GM12875 (cell line): ENCODE measurements around the gene ME1.
"Not testable (repeated sequence)": the region's sequence is repeated elsewhere in the genome, so short reads cannot be mapped to it uniquely, and the experiment has no call there.

Experiments used
- H3K4me3 ChIP-seq: one replicate; pipeline ENCODE4 v1.5.1; 2011; ENCODE audit warnings: low read depth, low read length, control low read depth
- TF ChIP-seq, protein P1 (sequence below): IDR thresholded peaks from 2 replicates; pipeline ENCODE4 v1.5.1; 2011; ENCODE audit warnings: low read depth, mild to moderate bottlenecking, control low read depth, inconsistent platforms, low read length, moderate library complexity, borderline replicate concordance; ENCODE audit not compliant: insufficient read depth

Gene ME1

DNA sequence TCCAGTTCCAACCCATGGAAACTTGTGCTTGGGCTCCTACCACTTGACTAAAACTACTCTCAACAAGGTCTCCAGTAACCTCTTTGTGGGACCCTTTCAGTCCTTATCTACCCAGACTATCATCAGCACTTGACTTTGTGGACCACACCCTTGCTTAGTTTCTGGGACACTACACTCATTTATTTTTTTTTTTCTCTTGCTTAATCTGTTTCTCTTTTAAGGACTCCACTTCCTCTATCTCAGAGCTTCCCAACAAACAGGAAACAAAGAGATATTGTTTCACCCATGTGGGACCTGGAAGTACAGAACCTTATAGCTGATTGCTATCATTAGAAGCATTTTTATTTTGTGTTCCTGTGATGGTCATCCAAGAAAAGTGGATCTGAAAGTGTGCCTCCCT is 28.8 kb upstream of the ME1 start:
- H3K4me3 ChIP-seq = no peak overlapping the region
- TF ChIP-seq, protein P1, sequence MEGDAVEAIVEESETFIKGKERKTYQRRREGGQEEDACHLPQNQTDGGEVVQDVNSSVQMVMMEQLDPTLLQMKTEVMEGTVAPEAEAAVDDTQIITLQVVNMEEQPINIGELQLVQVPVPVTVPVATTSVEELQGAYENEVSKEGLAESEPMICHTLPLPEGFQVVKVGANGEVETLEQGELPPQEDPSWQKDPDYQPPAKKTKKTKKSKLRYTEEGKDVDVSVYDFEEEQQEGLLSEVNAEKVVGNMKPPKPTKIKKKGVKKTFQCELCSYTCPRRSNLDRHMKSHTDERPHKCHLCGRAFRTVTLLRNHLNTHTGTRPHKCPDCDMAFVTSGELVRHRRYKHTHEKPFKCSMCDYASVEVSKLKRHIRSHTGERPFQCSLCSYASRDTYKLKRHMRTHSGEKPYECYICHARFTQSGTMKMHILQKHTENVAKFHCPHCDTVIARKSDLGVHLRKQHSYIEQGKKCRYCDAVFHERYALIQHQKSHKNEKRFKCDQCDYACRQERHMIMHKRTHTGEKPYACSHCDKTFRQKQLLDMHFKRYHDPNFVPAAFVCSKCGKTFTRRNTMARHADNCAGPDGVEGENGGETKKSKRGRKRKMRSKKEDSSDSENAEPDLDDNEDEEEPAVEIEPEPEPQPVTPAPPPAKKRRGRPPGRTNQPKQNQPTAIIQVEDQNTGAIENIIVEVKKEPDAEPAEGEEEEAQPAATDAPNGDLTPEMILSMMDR = no peak

DNA sequence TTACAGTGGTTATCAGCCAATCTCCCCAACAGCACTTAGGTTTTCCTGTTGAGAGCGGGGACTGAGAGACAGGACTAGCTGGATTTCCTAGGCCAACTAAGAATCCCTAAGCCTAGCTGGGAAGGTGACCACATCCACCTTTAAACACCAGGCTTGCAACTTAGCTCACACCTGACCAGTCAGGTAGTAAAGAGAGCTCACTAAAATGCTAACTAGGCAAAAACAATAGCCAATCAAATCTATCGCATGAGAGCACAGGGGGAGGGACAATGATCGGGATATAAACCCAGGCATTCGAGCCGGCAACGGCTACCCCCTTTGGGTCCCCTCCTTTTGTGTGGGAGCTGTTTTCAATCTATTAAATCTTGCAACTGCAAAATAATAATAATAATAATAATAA is 19.2 kb upstream of the ME1 start:
- not testable (repeated sequence) for H3K4me3 ChIP-seq

DNA sequence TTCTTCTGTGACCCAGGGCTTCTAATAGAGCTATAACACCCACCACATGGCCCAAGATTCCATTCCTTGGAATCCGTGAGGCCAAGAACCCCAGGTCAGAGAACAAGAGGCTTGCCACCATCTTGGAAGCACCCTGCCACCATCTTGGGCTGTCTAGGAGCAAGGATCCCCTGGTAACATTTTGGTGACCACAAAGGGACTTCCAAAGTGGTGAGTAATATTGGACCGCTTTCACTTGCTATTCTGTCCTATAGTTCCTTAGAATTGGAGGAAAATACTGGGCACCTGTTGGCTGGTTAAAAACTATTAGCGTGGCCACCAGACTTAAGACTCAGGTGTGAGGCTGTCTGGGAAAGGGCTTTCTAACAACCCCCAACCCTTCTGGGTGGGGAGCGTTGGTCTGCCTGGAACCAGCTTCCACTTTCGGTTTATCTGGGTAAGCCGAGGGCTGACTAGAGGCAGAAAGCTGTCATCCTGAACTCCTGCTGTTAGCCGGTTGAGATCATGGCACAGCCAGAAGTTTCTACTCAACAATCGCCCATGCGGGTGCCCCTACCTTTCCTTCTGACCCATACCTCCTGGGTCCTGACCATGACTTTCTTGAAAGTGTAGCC is 13.3 kb upstream of the ME1 start:
- not testable (repeated sequence) for H3K4me3 ChIP-seq

DNA sequence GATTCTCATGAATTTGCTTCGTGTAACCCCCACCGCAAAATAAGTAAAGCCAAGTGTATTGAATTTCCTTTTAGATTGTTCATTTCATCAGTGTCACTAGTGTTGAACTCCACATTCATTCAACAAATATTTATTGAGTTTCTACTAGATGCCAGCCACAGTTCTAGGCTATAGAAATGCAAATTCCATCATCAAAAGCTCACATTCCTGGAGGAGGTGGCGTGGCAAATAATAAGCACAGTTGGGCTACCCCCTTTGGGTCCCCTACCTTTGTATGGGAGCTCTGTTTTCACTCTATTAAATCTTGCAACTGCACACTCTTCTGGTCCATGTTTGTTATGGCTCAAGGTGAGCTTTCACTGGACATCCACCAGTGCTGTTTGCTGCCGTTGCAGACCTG is 12.7 kb upstream of the ME1 start:
- H3K4me3 ChIP-seq = no peak overlapping the region
- TF ChIP-seq, protein P1 = no peak

DNA sequence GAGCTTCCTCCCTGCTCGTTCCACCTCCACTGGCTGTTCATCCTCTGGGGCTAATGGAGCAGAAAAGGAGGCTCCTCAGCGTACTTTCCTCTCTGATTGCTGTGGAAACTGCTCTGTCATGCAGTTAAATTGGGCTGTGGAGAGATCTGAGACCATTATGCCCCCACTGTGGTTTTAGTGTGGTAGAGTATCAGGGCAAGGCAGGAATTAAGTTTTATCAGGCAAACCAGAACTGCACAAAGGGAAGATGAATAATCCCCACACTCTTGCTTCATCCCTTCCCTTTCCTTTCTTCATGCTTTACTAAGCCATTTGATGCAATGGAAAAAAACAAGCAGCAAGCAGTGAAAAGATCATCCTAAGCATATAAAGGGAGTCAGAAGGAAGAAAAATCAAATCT is 11.9 kb upstream of the ME1 start:
- no peak overlapping the region for H3K4me3 ChIP-seq
- TF ChIP-seq, protein P1 = no peak

DNA sequence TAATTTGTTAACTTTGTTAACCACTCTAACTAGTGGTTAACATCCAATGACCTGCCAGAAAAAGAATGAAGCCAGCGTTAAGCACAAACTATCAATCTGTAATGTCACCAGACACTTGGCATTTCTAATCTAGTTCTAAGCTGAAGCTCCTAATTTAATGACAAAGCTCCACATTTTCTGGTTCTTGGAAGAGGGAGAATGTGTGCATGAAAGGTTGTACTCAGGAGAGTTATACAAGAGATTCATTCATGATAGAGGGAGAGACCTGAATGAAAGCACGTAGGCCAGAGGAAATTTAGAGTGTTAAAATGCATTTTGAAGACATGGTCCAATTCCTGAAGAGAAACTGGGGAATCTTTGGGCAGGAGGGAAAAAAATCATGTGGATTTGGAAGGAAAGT is 8.3 kb upstream of the ME1 start:
- TF ChIP-seq, protein P1 = no peak
- H3K4me3 ChIP-seq = no peak overlapping the region

DNA sequence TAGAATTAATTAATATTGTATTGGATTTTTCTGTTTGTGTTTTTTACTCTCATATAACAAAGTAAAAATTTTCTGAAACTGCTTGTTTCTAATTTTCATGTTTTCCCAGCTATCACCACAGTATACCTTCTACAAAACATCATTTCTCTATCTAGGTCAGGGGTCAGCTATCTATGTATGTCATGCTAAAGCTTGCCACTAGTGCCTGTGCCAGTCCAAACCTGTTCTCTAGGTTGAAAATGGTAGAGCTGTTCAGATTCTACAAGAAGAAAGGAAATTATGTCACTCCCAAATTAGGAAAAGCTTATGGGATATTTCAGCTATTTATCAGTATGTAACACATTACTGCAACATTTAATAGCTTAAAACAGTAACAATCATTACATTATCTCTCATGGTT is 5.8 kb upstream of the ME1 start:
- TF ChIP-seq, protein P1 = no peak
- no peak overlapping the region for H3K4me3 ChIP-seq

DNA sequence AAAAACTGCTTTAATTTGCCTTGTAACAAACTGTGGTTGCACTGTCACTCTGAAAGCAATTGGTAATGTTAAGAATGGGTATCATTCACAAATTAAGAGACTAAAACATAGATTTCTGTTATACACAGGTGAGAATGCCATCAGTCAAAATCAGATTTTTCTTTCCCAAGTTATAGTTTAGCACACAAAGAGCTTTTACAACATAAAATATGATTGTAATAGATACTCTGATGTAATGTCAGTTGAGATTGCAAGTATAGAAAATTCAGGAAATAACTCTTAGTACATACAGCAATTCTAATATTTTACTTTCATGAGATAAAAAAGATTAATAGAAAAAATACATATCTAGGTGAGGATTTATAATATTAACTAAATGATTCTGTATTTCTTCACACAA is 2.3 kb upstream of the ME1 start:
- TF ChIP-seq, protein P1 = no peak
- no peak overlapping the region for H3K4me3 ChIP-seq
